HG03025 (cell line): ENCODE data around the gene PDIK1L.

Source experiments
- ATAC-seq: cut with Tn5 transposase; IDR thresholded peaks from one replicate; pipeline ENCODE4 v1.9.1; 2021; ENCODE audit warnings: mild to moderate bottlenecking, moderate library complexity; ENCODE audit not compliant: unreplicated experiment, low FRiP score

Gene PDIK1L

GRCh38 chr1:26121854-26122773 lies 10.5 kb downstream of the PDIK1L start:
- no peak for ATAC-seq

GRCh38 chr1:26122988-26123973 lies 11.7 kb downstream of the PDIK1L start:
- no peak for ATAC-seq

- no peak for ATAC-seq
Measured at GRCh38 chr1:26124418-26125331, 13.1 kb downstream of the PDIK1L start.

GRCh38 chr1:26125382-26125781 lies 13.8 kb downstream of the PDIK1L start:
- ATAC-seq = no peak

GRCh38 chr1:26125946-26126320 lies 14.3 kb downstream of the PDIK1L start:
- ATAC-seq = no peak

- no peak for ATAC-seq
Measured at GRCh38 chr1:26126321-26127084, 14.9 kb downstream of the PDIK1L start.

GRCh38 chr1:26127235-26128163 lies 15.9 kb downstream of the PDIK1L start:
- ATAC-seq = no peak

GRCh38 chr1:26129778-26130177 lies 18.2 kb downstream of the PDIK1L start:
- ATAC-seq = no peak

GRCh38 chr1:26130695-26131094 lies 19.1 kb downstream of the PDIK1L start:
- no peak for ATAC-seq

- ATAC-seq = no peak
Measured at GRCh38 chr1:26132128-26132833, 20.7 kb downstream of the PDIK1L start.

GRCh38 chr1:26132834-26133167 lies 21.2 kb downstream of the PDIK1L start:
- no peak for ATAC-seq

GRCh38 chr1:26134466-26134865 lies 22.8 kb downstream of the PDIK1L start:
- no peak for ATAC-seq

- ATAC-seq = no peak
Measured at GRCh38 chr1:26138974-26139558, 27.4 kb downstream of the PDIK1L start.

GRCh38 chr1:26142159-26142558 lies 30.5 kb downstream of the PDIK1L start:
- no peak for ATAC-seq

GRCh38 chr1:26145041-26145959 lies 33.7 kb downstream of the PDIK1L start:
- ATAC-seq = no peak

GRCh38 chr1:26145960-26146294 lies 34.3 kb downstream of the PDIK1L start:
- ATAC-seq = no peak

GRCh38 chr1:26148887-26149286 lies 37.3 kb downstream of the PDIK1L start:
- no peak for ATAC-seq
